Measurements from ENCODE around the gene LEFTY2.
"Not testable (repeated sequence)": the region's sequence is repeated elsewhere in the genome, so short reads cannot be mapped to it uniquely, and the experiment has no call there.

LEFTY2 gene, protein sequence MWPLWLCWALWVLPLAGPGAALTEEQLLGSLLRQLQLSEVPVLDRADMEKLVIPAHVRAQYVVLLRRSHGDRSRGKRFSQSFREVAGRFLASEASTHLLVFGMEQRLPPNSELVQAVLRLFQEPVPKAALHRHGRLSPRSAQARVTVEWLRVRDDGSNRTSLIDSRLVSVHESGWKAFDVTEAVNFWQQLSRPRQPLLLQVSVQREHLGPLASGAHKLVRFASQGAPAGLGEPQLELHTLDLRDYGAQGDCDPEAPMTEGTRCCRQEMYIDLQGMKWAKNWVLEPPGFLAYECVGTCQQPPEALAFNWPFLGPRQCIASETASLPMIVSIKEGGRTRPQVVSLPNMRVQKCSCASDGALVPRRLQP

DNA sequence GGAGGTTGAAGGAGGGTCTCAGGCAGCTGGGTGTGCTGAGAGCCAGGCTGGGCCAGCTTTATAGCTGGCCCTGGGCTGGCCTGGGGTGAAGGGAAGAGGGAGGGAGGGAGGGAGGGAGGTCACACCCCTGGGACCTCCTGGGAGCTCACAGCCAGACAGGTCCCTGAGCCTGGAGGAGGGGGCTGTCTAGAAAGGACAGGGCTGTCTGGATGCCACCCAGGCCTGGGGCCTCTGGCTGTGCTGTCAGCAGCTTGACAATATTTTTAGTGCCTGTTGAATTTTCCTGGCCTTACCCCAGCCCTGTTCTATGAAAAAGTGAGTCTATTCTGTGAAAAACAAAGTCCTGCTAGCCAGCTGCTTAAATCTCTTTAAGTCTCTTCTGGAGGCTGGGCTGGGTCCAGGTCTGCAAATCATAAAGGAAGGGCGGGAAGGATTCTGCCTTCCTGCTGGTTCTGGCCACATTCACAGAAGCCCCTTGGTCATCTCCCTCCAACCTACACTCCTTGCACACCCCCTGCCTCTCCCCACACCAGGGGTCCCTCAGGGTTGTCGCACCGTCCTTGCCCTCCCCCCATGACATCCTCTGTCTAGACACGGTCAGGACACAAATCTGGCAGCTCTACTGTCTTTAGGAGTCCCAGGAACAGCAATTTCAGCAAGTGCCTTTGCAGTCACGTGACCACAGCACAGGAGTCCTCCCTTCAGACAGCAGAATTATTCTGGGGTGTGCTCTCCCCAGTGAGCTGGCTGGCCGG, at the start of gene LEFTY2:
Gene LEFTY2 (minus strand): TSS at position 34 of the 755 bp plus-strand sequence. CDS start 80 bp downstream, outside the sequence.
- peak; percentile 13 for DNase-seq

DNA sequence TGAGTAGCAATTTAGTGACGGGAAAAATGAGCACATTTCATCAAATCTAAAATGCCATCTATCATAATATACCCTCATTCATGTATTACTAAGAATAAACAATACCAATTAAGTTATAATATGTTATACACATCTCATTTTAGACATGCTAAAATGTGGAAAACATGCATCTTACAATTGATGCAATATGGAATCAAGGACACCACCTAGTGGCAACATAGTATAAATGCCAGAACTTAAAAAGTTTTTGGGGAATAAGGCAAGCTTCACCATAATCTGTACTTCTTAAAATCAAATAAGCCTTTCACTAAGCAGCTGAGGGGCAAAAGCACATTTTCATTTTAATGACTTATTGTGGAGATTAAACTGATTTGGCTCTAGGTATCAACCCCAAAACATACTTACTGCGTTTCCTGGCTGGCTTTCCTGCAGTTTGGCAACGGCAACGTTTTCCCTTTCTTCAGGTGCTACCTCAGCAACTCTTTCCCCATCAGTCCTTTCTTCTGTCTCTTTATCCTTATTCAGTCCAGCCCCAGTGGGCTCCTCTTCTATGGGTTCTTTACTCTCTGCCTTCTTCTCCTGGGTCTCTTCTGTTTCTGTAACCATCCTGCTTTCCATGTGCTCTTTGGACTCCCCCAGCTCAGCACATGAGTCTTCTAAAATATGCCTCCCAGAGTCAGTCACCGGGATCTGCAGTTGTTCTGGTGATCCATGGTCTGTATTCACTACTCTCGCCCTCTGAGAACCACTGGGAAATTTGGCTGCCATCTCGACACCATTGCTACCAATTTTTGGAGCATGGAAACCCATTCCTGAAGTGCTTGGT, 46.7 kb upstream of the LEFTY2 start:
- DNase-seq: peak; percentile 73

DNA sequence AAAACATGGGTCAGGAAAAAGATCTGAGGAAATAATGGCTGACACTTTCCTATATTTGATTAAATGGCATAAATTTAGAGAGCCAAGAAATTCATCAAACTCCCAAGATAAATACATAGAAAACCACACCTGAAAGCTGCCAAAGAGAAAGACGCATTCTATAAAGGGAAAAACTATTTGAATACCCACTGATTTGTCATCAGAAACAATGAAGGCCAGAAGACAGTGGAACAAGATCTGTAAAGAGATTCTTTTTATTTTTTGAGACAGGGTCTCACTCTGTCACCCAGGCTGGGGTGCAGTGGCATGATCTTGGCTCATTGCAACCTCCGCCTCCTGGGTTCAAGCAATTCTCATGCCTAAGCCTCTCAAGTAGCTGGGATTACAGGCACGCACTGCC, 40.7 kb upstream of the LEFTY2 start:
- no peak for DNase-seq

DNA sequence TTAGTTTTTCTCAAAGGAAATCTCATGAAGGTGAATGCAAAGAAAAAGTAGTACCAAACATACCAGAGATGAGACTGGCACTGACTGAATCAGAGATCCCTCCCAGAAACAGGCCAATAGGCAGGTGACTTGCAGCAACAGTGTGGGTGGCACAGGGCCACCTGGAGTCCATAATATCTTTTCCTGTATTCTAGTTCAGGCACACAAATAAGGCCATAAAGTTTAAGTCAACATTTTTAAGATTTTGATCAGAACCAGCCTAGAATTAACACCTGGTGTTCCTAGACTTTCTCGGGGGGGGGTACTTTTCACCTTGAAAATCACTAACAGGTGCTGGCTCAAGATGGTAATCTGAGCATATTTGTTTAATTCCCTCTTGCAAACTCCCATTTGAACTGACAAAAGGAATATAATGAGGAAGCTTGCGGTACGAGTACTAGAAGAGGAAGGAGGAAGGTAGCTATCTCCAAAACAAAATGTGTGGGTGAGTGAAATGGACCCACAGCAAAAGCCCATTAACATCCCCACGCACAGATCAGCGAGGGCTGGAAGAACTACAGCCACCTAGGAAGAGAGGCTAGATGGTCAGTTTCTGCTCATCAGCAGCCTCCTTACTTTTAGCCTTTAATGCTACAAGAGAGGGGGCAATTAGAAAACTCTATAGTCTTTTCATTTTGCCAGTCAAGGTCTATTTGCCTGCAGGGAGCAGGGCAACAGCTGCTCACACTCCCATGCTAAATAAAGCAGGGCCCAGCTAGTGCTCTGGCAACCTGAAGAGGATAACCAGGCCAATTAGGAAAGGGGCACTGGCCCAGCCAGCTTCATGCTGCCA, 39.2 kb upstream of the LEFTY2 start:
- no peak for DNase-seq

DNA sequence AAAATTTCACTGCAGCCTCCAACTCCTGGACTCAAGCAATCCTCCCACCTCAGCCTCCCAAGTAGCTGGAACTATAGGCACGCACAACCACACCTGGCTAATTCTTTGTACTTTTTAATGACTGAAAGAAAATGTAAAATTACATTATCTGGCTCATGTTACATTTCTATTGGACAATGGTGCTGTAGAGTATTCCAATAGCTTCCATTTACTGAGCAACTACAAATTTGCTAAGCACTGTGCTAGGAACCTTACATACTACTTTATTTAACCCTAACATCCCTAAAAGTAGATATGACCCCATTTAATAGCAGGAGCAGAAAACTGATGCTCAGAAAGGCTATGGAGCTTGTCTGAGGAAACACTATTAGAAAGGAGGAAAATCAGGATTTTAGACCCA, 38.4 kb upstream of the LEFTY2 start:
- DNase-seq: no peak

DNA sequence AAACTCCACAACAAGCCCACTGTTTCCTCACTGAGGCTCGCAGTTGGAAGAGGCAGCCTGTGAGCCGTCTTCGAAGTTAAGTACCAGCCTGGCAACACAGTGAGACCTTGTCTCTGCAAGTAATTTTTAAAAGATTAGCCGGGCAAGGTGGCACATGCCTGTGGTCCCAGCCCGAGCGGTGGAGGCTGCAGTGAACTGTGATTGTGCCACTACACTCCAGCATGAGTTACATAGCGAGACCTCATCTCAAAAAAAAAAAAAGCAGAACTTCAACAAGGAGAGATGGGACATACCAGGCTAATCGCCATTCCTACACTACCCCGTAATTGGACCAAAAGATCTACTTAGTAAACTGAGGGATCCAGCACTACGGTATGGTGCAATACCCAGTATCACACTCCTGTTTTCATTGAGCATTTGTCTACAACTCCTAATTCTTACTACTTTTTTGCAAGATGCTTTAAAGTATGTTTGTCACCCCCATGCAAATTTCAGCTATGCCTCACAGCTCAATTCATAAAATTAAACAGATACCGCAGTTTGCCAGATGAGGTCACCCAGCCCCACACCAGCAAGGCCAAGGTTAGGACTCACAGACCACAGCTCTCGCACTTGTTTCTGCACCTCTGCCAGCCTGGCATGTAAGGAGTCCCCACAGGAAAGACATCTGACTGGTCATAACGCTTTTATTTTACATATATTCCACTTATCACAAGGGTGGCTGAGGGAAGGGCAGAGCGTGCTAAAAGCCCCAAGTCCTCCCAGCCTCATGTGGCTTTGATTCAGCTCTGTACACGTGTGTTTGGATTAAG, 37.1 kb upstream of the LEFTY2 start:
- DNase-seq: peak; percentile 15

DNA sequence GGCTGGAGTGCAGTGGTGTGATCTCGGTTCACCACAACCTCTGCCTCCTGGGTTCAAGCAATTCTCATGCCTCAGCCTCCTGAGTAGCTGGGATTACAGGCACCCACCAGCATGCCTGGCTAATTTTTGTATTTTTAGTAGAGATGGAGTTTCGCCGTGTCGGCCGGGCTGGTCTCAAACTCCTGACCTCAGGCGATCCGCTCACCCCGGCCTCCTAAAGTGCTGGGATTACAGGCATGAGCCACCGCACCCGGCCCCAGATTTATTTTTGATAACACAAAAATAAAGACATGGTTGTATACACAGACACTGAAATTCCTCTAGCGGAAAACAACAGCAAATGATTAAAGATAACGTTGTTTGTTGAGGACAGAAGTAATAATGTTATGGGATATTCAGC, 34.1 kb upstream of the LEFTY2 start:
- not testable (repeated sequence) for DNase-seq

DNA sequence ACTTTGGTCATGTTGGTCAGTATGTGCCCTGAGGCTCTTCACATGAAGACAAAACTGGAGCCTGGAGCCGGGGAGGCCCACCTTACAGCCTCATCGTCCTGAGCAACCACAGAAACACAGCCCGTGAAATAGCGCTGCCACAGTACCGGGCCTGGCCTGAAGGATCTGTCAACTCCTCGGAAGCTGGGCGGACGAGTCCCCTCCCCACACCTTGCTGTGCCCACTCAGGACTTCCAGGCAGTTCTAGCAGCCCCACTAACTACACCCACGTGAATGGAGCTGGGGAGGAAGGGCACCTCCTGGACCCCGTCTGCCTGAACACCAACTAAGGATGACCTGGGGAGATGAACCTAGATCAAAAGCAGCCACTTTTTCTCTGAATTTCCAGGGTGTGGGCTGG, 33.4 kb upstream of the LEFTY2 start:
- DNase-seq: no peak

DNA sequence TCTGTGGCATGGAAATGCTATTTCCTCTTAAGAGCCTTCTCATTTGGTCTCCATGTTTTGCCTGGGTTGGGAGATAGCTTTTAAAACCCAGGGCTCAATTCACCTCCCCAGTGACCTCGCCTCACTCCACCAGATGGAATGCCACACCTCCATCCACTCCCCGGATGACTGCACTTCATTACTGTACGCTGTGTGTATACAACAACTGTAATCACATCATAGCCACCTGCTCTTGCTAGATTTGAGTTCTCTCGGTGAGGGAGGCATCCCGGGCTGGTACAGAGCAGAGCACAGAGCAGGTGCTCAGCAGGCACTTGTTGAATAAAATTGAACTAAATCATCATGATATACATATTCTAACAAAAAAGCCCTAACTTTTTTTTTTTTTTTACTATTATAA, 32.1 kb upstream of the LEFTY2 start:
- no peak for DNase-seq

DNA sequence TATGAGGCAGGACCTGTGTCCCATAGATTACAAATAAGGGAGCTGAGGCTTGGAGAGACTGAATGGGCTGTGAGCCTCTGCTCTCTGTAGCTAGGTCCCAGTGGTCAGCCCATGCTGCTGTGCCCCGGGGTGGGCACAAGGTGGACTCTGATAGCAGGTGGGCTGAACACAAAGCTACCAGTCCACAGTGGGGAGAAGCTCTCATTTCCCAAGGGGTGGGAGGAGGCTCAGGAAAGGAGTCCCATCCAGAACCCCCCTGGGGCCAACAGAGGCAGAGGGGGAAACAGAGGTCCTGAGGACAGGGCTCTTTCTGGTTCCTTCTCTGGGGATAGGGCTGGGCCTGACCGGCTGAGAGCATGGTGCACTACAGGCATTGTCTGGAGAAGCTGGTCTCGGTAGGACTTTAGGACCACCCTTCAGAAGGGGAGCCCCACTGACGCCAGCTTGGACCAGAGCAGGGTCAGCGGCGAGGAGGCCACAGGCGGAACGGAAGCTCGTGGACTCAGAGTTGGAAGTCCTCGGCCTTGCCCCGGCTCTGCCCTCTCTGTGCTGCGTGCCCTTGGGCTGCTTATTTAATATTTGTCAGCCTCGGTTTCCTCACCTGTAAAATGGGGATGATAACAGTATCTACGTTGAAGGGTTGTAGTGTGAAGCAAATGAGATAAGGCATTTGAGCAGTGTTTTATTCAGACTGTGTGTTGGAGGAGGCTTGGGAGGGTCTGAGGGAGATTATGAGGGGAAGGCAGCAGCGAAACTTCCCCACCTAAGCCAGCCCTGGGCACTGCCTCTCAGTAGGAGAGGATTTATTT, 31.5 kb upstream of the LEFTY2 start:
- no peak for DNase-seq

DNA sequence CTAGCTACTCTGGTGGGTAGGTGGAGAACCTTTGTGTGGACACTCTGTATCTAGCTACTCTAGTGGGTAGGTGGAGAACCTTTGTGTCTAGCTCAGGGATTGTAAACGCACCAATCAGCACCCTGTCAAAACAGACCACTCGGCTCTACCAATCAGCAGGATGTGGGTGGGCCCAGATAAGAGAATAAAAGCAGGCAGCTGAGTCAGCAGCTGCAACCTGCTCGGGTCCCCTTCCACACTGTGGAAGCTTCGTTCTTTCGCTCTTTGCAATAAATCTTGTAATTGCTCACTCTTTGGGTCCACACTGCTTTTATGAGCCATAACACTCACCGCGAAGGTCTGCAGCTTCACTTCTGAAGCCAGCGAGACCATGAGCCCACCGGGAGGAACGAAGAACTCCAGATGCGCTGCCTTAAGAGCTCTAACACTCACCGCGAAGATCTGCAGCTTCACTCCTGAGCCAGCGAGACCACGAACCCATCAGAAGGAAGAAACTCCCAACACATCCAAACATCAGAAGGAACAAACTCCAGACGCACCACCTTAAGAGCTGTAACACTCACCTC, 29.7 kb upstream of the LEFTY2 start:
- not testable (repeated sequence) for DNase-seq

DNA sequence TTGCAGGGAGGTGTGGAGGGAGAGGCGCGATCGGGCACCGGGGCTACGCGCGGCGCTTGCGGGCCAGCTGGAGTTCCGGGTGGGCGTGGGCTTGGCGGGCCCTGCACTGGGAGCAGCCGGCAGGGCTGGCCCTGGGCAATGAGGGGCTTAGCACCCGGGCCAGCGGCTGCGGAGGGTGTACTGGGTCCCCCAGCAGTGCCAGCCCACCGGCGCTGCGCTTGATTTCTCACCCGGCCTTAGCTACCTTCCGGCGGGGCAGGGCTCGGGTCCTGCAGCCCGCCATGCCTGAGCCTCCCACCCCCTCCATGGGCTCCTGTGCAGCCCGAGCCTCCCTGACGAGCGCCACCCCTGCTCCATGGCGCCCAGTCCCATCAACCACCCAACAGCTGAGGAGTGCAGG, 28.7 kb upstream of the LEFTY2 start:
- not testable (repeated sequence) for DNase-seq

DNA sequence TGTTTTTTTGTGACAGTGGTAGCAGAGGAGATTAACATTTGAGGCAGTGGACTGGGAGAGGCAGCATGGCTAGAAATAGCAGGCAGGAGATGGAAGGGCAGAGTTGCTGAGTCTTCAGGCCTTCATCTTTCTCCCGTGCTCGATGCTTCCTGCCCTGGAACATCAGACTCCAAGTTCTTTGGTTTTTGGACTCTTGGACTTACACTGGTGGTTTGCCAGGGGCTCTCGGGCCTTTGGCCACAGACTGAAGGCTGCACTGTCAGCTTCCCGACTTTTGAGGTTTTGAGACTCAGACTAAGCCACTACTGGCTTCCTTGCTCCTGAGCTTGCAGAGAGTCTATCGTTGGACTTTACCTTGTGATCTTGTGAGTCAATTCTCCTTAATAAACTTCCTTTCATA, 24.2 kb upstream of the LEFTY2 start:
- no peak for DNase-seq

DNA sequence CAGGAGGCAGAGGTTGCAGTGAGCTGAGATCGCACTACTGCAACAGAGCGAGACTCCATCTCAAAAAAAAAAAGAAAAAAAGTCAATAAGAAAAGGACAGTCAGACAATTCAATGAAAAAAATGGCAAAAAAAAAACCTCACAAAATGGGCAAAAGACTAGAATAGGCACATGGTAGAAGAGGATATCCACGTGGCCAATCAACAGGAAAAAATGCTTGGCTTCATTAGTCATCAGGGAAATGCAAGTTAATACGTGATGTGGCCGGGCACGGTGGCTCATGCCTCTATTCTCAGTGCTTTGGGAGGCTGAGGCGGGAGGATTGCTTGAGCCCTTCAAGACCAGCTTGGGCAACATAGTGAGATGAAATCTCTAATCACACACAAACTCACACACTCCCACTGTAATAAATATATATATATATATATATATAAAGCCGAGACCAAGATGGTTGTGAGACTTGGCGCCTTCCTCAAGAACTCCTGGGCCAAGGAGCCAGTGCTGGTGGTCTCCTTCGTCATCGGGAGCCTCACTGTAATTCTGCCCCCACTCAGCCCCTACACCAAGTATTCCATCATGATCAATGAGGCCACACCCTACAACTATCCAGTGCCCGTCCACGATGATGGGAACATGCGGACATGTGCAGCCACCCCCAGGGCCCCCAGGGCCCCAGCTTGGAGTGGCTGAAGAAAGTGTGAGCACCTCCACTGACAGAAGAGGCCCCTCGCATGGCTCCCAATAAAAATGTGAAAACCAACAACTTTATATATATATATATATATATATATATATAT, 22.9 kb upstream of the LEFTY2 start:
- no peak for DNase-seq

DNA sequence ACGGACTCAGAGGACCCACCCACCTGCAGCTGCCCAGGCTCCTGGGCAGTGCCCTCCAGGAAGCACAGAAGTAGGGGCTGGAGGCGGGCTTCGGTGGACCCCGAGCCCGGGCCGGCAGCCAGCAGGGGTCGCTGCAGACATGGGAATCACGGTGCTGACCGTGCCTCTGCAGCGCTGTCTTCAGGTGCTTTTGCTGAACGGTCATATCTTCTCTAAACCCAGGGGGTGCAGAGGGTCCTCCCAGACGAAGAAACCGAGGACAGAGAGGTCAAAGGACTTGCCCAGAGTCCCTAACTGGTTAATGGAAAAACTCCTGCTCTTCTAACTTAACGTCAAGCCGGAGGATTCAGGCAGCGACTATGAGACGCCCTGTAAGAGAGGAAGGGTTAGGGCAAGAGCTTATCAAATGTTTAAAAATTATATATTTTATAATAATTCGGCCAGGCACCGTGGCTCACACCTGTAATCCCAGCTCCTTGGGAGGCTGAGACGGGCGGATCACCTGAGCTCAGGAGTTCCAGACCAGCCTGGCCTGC, 21.5 kb upstream of the LEFTY2 start:
- peak; percentile 53 for DNase-seq

DNA sequence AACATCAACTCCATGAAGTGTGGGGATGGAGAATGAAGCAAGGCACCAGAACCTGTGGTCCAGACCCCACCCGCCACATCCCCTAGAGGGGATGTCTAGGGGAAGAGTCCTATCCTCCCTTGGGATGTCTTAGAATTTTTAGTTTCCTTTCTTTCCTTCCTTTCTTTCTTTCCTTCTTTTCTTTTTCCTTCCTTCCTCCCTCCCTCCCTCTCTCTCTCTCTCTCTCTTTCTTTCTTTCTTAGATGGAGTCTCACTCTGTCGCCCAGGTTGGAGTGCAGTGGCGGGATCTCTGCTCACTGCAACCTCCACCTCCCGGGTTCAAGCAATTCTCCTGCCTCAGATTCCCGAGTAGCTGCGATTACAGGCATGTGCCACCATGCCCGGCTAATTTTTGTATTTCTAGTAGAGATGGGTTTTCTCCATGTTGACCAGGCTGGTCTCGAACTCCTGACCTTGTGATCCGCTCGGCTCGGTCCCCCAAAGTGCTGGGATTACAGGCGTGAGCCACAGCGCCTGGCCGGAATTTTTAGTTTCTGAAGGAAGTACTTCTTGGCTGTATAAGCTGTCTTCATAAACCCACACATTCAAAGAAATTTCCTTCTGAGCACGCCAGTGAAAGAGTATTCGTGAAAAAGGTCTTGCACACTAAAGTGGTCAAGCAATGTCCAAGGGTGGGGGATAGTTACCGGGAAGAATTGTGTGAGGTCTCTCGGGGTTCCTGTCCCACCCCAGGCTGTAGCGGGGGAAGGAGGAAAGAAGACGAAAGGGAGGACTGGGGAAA, 20.8 kb upstream of the LEFTY2 start:
- no peak for DNase-seq

DNA sequence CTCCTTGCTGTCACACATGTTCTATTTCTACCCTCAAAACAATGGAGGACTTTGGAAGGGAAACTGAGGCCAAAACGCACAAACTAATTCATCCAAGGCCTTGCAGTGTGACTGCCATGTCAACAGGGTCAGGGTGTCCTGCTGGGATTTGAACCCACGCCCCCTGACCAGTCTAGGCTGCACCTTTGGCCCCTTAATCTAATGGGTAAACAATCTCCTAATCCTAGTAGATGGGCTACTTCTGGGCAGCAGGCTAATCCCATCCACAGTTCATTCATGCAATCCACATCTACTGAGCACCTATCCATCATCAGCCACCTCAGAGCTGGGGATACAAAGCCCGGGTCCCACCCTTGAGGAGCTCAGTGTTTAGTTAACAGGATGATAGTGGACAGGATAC, 17.0 kb upstream of the LEFTY2 start:
- no peak for DNase-seq

DNA sequence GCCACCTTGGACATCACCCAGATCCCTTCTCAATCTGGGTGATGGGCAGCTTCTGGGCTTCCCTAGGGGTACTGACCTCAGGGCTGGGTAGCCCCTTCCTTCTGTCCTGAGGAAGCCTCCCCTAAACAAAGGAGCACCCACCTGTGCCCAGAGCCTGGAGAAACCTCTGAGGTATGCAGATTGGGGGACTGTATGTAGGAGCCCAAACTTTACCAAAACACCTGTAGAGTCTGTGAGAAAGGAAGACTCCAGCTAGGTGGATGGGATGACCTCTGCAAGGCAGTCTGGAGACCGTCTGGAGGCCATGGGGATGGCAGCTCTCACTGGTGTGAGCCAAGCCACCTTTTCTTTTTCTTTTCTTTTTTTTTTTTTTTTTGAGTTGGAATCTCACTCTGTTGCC, 13.7 kb upstream of the LEFTY2 start:
- no peak for DNase-seq

Measured in OCI-M1 (cell line).